HTR-8/SVneo (cell line): ENCODE results near the gene LRRC32.

Source experiments
- DNase-seq: peaks from one replicate; pipeline ENCODE4 v3.0.0; 2011; ENCODE audit warnings: low spot score, mixed read lengths; ENCODE audit not compliant: insufficient read length
- FAIRE-seq: peaks from 2 replicates; lab custom pipeline; 2011; peaks lifted over from hg19 to GRCh38; lab: Jason Lieb, UNC

Gene LRRC32

GRCh38 chr11:76670485-76671236 lies at the start of gene LRRC32:
Gene LRRC32, minus strand, starts transcription at chr11:76670747. Its CDS starts 4,793 bp downstream, at chr11:76665954.
- no peak for DNase-seq
- FAIRE-seq: no peak

- no peak for FAIRE-seq
- DNase-seq: no peak
These were observed 49.1 kb upstream of the LRRC32 start for GRCh38 chr11:76719686-76720085.

GRCh38 chr11:76719281-76719680 lies 48.7 kb upstream of the LRRC32 start:
- FAIRE-seq (no peak), DNase-seq (no peak)

GRCh38 chr11:76717816-76718215 lies 47.3 kb upstream of the LRRC32 start:
- DNase-seq: no peak
- no peak for FAIRE-seq

GRCh38 chr11:76717369-76717768 lies 46.8 kb upstream of the LRRC32 start:
- no peak for FAIRE-seq
- no peak for DNase-seq

GRCh38 chr11:76716268-76716667 lies 45.7 kb upstream of the LRRC32 start:
- FAIRE-seq: no peak
- no peak for DNase-seq

- FAIRE-seq (no peak), DNase-seq (no peak)
These were observed 43.9 kb upstream of the LRRC32 start for GRCh38 chr11:76714493-76714892.

GRCh38 chr11:76713499-76713898 lies 43.0 kb upstream of the LRRC32 start:
- FAIRE-seq (no peak), DNase-seq (no peak)

GRCh38 chr11:76712125-76712524 lies 41.6 kb upstream of the LRRC32 start:
- DNase-seq: no peak
- no peak for FAIRE-seq

GRCh38 chr11:76709756-76710155 lies 39.2 kb upstream of the LRRC32 start:
- DNase-seq: no peak
- no peak for FAIRE-seq

- DNase-seq: no peak
- FAIRE-seq: peak; percentile 68
These were observed 38.6 kb upstream of the LRRC32 start for GRCh38 chr11:76708972-76709660.

GRCh38 chr11:76707293-76707825 lies 36.8 kb upstream of the LRRC32 start:
- no peak for DNase-seq
- no peak for FAIRE-seq

GRCh38 chr11:76706667-76707066 lies 36.1 kb upstream of the LRRC32 start:
- DNase-seq (no peak), FAIRE-seq (no peak)

- FAIRE-seq (no peak), DNase-seq (no peak)
These were observed 35.3 kb upstream of the LRRC32 start for GRCh38 chr11:76705826-76706225.

- DNase-seq (no peak), FAIRE-seq (no peak)
These were observed 33.8 kb upstream of the LRRC32 start for GRCh38 chr11:76704171-76704948.

GRCh38 chr11:76703707-76704106 lies 33.2 kb upstream of the LRRC32 start:
- no peak for FAIRE-seq

GRCh38 chr11:76702336-76703128 lies 32.0 kb upstream of the LRRC32 start:
- DNase-seq (no peak), FAIRE-seq (no peak)

More at GRCh38 chr11:76703707-76704106, 33.2 kb upstream of the LRRC32 start:
- DNase-seq: no peak

GRCh38 chr11:76701294-76702040 lies 30.9 kb upstream of the LRRC32 start:
- no peak for FAIRE-seq
- peak; percentile 71 for DNase-seq
